Dermis lymphatic vessel endothelial cell (primary cell): Measurements from ENCODE around the gene TMEM38A. TPM values are rescaled to one million over a fixed set of nuclear protein-coding genes. Genes with fewer than 3 reads are reported as not detected.

Experiments used
- total RNA-seq: library from RNA; depleted of rRNA; stranded (reverse); fragments of >200 nt; gene quantifications from 2 replicates; pipeline ENCODE4 v1.2.1, GENCODE V29; 2014

The TMEM38A gene, protein sequence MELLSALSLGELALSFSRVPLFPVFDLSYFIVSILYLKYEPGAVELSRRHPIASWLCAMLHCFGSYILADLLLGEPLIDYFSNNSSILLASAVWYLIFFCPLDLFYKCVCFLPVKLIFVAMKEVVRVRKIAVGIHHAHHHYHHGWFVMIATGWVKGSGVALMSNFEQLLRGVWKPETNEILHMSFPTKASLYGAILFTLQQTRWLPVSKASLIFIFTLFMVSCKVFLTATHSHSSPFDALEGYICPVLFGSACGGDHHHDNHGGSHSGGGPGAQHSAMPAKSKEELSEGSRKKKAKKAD
- 1.4 and 1.7 TPM in 2 replicates for total RNA-seq

DNA sequence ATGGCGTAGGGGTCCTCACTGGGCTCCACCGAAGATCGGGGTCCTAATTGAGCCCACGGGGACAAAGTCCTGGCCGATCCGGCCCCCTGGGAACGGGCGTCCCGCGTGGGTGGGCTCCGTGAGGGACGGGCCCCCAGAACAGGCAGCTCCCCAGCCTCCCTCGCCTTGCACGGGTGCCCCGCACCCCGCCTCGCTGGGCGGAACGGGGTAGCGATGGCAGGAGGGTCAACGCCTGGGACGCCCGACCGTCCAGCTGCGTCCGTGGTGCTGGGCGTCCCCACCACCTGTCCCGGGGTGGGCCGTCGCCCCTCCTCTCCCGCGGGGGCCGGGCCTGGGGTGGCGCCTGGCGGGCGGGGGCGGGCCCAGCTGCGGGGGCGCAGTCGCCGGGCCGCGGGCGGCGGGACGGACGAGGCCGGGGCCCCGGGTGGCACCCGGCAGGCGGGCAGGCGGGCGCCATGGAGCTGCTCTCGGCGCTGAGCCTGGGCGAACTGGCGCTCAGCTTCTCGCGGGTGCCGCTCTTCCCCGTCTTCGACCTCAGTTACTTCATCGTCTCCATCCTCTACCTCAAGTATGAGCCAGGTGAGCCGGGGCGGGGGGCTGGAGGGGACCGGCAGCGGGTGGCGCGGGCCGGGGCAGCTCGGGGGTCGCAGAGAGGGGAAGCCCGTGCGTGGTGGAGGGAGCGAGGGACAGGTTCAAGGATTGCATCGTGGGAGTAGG, at the start of gene TMEM38A:
Gene TMEM38A (plus strand): TSS at position 377 of the 717 bp plus-strand sequence. CDS start 79 bp downstream, at position 456.

DNA sequence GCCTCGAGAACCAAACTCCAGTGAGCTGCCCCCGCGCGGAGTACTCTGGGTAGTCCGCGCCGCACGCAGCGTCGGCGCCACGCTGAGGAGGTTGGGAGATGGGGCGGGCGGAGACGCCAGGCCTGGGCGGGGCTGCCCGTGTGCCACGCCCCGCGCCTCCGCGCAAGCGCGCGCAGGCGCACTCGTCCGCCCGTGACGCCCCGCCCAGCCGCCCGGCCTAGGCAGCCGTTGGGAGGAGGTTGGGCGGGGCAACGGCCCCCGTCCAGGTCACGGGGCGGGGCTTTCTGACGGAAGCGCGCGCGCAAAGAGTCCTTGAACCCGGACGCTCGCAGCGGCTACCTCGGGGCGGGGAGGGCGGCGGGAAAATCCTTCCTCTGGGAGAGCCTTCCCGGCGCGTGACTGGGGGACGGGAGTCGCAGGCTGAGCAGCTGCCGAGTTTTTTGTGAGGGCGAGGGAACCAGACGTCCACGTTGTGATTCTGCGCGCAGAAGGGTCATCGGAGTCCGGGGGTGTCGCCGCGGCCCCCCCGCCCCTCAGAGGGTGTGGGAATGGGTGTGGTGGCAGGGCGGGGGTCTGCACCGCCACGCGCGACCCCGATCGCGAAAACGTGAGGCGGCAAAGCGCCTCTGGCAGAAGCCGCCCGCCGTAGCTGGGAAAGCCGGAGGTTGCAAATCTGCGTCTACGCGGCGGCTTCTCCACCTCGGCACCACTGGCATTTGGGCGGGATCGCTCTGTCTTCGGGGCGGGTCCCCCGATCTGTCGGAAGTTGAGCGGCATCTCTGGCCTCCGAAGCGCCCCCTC, 32.6 kb upstream of the TMEM38A start, which contains the start of gene MED26:
Gene MED26 (minus strand): TSS at position 22 of the 801 bp plus-strand sequence. CDS start 261 bp downstream, outside the sequence.

DNA sequence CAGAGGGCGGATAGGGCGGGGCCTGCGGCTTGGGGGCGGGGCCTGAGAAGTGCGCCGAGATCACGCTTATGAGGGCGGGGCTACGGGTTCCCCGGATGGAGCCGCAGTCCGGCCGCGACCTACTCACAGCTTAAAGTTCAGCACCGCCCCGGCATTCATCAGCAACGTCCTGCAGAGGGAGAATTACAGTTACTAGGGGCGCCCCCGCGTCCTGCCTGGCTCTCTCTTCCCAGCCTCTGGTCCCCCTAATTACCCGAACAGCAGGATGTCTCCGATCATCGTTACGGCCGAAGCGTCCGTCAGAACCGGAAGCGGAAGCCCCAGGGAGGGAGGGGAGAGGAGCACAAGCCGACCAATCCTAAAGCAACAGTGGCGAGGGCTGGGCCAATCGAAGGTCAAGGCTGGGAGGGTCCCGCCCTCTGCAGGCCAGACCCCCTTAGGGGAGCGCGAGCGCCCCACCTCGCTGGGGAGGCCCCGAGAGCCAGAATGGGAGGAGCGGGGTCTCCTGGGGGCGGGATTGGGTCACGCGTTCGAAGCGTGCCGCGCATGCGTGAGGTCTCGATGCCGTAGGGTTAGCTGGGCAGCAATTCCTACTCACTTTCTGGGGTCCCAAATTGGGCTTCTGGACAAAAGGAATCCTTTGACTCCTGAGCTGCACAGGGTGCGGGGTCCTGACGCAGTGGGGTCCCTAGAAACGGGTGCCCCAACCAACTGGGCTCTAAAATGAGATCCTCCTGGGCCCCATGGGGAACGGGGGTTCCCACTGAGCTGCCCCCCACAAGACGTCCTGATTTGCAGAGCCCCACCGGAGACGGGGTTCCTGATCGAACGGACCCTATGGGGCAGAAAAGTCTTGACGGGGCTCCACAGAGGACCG, 869 bp upstream of the TMEM38A start, which contains the start of gene SMIM7:
Gene SMIM7 (minus strand): TSS at position 313 of the 877 bp plus-strand sequence. CDS start 34 bp downstream, at position 279.

Other genes starting within 250 kb of the TMEM38A start
- 8.3 and 8.9 TPM in 2 replicates for gene EPS15L1, start 189.2 kb upstream of the TMEM38A start, total RNA-seq
- not detected in 2 replicates for gene CALR3, start 165.0 kb upstream of the TMEM38A start, total RNA-seq
- gene C19orf44, start 164.7 kb upstream of the TMEM38A start, total RNA-seq, result 1.6 and 2.1 TPM in 2 replicates
- 4.5 and 6.0 TPM in 2 replicates for gene CHERP, start 118.7 kb upstream of the TMEM38A start, total RNA-seq
- 19.9 and 21.7 TPM in 2 replicates for gene SLC35E1, start 88.7 kb upstream of the TMEM38A start, total RNA-seq
- gene MED26, start 32.9 kb upstream of the TMEM38A start, total RNA-seq, result 3.7 and 4.0 TPM in 2 replicates
- 50.8 and 54.2 TPM in 2 replicates for gene SMIM7, start 995 bp upstream of the TMEM38A start, total RNA-seq
- gene NWD1, start 58.7 kb downstream of the TMEM38A start, total RNA-seq, result not detected in 2 replicates
- gene SIN3B, start 168.3 kb downstream of the TMEM38A start, total RNA-seq, result 17.4 and 25.7 TPM in 2 replicates
- 4.4 and 6.4 TPM in 2 replicates for gene F2RL3, start 227.9 kb downstream of the TMEM38A start, total RNA-seq